SK-MEL-5 (cell line): ENCODE measurements around the gene MAML1. TPM values are rescaled to one million over a fixed set of nuclear protein-coding genes. Genes with fewer than 3 reads are reported as not detected.

Experiments used
- DNase-seq: peaks from one replicate; pipeline ENCODE4 v3.0.0-alpha.2; 2016; ENCODE audit warnings: low read depth, low spot score
- in situ Hi-C: cut with HindIII; loops from 2 replicates; pipeline ENCODE4 v1.10.0; 2016; ENCODE audit warnings: low sequenced_read_pairs, high pct_unique_total_duplicates, low pct_unique_long_range_greater_than_20kb
- total RNA-seq: library from RNA; depleted of rRNA; stranded (reverse); fragments of >200 nt; shearing (Covaris generic); gene quantifications from 2 replicates; pipeline ENCODE4 v1.2.3, GENCODE V29; 2014

Gene MAML1
- total RNA-seq, 1 experiment from 2014 or later, result 5.1 TPM

DNA sequence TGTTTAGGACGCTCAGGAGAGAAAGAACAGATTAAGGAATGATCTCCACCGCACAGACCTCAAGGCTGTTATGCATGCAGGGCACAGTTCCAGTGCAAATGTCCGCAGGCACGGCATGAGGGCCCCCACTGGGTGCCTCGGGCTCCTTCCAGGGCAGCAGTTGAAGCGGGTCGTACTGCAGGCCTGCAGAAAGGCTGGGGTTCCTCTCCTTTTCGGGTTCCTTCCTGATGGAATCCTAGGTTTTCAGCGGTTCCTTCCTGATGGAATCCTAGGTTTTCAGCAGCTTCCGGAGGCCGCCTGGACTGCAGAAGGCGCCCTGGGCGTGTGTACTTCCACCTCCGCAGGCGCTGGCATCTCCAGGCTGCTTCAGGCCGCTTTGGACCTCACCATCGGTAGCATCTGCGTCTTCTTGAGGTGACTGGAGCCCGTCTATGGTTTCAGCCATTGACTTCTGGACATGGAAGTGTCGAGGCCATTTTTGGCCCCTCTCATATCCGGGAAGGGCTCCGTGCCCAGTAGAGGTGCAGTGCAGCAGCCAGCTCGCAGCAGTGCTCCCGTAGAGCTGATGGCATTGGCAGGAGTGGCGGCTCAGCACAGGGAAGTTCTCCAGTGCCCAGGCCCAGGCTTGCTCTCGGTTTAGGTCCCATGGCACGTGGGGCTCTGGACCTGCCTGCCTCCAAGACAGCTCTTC lies 79.7 kb downstream of the MAML1 start:
- in situ Hi-C loops, result no loop called here
- DNase-seq, result no peak

DNA sequence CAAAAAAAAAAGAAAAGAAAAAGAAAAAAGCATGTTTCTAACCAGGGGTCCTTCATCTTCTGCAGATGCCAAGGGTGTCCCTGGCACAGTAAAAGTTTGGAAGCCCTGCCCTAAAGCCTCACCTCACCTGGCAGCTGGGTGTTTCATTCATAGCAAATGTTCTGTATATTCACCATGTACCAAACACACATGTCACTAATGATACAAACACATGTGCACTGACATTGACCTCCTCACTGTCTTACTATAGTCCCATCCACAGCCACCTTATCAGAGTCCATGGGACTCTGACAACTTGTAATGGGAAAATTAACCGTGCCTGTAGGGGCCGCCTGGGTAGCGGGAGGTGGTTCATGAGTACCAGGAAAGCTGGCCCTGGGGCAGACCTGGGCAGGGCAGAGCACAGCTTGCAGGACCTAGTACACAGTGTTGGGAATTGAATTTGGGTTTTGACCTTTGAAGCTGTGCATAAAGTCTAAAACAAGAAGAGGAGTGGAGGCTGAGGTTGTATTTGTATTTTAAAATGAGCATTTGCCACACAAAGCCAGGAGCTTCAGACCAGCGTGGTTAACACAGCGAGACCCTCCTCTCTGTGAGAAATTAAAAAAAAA lies 80.5 kb downstream of the MAML1 start:
- DNase-seq, result no peak
- in situ Hi-C loops, result no loop called here

DNA sequence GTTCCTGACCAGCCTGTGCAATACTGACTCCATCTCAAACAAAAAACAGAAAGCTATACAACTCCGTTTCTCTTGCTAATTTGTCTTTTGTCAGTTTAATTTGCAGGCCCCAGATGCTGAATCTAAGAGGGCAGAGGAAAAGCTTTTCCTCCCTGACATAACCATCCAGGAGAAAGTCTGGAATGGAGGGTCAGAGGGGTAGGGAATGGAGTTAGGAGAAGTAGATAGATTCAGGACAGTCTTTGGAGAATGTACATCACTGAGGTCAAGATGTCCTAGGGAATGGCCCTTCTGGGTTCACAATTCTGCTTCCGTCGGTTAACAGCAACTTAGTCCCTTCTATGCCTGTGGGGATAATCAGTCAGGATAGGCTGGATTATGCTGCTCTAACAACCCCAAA lies 81.5 kb downstream of the MAML1 start:
- no peak for DNase-seq
- in situ Hi-C loops, result no loop called here

DNA sequence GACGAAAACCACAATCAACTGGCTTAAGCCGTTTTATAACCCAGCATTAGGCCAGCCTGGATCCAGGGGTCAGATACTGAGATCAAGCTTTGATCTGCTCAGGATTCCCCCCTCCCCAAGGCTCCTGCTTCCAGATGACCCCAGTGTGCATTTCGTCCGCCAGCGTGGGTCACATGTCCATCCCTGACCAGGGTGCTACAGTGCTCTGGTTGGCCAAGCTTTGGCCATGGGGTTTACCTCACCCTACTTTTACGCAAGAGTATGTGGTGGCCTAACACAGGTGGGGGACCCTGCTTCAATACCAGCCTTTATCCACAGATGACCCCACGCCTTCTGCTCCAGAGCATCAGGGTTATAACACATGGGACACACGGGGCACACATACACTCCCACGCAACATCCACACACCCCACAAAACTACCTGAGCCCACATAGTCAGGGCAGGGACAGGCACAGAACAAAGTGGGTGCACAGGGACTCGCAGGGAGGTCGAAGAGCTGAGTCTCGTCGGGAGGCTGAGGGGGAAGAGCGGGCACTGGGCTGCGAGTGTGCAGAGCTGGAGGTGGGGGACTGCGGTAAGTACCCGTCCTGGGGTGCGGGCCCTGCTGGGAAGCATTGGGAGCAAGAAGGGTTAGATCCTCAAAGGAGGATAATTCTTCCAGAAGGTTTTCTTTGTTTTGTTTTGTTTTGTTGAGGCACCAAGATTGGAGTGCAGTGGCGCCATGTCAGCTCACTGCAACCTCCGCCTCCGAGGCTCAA lies 83.0 kb downstream of the MAML1 start:
- in situ Hi-C loops, result no loop called here
- DNase-seq, result no peak

DNA sequence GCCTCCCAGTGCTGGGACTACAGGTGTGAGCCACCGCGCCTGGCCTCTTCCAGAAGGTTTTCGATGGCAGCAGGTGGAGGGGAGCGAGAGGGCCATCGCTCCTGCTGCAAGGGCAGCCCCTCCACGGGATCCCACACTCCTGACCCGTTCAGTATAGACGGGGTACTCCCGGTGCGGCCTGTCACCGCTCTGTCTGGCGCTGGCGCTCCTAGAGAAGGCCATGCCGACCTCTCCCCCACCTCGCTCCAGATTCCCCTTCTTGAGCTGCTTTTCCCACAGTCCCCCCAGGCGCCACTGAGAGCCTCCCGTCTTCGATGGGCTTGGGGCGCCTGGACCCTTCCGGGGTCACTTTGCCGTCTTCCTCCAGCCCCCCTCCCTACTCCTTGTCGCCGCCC lies 83.8 kb downstream of the MAML1 start:
- no peak for DNase-seq
- in situ Hi-C loops, result no loop called here

DNA sequence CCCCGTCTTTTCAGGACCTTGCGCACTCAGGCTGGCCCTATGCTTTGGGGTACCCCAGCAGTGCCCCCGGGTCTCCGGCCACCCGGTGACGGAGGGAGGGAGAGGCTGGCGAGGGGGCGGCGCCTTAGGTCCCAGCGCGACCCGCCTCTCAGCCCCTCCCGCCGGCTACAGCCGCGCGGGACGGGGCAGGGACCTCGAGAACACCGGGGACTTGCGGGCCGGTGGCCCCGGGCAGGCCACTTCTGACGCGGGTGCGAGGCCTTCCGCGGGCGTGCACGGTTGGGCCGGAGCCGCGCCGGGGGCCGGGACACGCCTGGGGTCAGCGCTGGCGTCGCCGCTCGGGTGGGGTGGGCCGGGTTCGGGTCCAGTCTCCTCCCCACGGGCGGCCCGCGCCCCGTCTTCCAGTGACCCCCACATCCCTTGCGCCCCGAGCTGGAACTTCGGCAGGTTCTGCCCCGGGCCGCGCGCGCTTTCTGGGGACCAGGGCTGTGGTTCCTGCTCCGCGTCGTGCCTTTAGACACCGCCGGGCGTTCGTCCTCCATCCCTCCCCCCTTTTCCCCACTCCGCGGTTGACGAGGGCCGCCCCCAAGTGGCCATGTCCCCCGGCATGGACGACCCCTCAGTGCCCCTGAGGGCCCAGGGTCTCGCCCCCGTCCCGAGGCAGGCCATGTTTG lies 84.3 kb downstream of the MAML1 start:
- no peak for DNase-seq
- in situ Hi-C loops, result no loop called here

DNA sequence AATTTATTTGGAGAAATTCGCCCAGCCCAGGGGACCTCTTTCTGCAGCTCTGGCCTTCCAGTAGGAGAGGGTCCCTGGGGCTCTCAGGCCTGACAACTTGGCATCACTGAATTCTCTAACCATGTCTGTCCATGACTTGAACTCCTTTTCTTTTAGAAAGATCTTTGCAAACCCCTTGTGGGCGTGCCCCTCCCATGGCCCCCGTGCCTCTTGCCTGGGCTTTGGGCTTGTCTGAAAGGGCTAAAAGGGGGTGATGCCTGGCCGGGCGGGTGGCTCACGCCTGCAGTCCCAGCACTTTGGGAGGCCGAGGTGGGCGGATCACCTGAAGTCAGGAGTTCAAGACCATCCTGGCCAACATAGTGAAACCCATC lies 84.8 kb downstream of the MAML1 start:
- in situ Hi-C loops, result no loop called here
- DNase-seq, result no peak

DNA sequence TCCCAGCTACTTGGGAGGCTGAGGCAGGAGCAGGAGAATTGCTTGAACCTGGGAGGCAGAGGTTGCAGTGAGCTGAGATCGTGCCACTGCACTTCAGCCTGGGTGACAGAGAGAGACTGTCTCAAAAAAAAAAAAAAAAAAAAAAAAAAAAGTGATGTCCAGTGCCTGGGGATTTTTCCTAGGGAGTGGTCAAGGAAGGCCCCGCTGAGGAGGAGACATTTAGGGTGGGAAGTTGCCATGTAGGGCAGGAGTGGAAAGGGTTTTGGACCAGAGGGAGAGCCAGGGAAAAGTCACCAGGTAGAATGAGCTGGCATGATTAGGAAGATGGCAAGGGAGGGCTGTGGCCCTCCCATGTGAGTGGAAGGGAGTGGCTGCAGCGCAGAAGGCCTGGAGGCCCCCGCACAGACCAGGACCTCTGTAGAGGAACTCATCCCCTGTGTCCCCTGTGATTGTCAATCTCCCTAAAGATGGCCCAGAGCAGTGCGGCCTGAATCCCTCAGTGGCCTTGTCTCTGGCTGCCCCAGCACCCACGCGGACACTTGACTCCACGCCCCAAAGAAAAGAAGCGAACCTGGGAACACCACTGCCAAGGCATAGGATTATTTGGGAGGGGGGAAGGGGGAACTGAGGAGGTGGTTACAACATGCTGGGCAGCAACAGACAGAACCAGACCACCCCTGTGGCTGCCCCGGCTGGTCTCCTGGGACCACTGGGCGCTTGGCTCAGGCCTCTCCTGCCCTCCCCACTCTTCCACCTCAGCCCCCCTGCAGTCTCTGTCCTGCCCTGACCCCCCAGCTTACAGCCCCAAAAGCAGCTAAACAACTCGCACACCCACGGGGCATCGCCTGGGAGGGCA lies 85.5 kb downstream of the MAML1 start:
- in situ Hi-C loops, result no loop called here

DNA sequence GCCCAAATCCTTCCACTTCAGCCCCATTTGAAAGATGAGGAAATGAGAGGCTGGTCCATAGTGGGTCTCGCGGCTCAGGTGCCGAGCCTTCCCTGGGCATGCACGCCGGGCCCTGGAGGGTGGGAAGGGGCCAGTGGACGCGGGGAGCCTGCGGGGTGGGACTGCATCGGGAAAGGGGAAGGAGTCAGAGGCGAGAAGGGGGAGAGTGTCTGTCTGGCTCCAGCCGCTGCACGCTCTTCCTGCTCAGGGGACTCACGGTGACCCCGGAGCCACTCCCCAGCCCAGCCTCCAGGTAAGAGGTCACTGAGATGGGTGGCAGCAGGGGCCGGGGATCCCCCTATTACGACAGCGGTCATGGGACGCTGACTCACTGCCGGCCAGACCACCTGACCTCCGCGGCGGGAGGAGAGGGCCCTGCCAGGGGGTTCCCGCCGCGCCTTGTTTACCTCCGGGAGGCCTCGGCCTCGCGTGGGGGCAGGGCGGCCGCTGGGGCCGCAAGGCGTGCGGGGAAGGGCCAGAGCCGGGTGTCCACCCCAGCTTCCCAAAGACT lies 86.2 kb downstream of the MAML1 start:
- in situ Hi-C loops, result no loop called here
- peak; percentile 82 for DNase-seq

More for the DNA sequence above, 85.5 kb downstream of the MAML1 start:
- DNase-seq, result no peak

DNA sequence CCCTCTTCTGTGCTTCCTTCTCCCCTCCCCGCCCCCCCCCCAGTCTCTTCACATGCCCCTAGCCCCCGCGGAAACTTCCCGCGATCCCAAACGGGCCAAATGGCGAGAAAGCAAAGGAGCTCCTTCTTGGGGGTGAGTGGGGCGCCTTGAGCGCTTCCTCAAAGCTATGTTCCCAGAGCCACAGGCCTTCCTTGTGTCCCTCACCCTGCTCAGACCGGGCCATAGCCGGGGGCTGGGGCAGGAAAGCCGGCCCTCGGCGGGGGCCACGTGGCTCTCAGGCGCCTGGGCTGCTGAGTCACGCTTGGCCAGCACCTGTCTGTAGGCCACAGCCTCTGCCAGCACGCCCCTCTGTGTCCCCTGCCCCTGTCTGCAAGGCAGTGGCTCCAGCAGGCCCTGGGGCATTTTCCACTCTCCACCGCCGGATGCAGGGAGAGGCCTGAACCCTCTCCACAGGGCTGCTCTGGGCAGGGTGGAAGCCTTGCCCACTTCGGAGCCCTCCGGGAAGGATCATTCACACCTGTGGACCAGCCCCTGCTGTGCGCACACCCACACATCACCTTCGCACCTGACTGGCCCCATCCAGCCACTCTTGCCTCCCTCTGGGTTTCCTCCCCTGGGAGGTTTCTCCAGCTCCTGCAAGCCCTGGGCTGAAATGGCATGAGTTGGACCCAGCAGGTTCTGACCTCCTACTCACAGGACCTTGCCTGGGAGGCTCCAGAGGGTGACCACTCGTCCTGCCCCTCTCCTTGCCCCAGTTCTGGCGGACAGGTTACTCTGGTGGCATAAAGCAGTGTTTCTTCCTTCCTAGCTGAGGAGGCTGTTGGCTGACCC lies 86.9 kb downstream of the MAML1 start:
- in situ Hi-C loops, result no loop called here
- peak; percentile 68 for DNase-seq

DNA sequence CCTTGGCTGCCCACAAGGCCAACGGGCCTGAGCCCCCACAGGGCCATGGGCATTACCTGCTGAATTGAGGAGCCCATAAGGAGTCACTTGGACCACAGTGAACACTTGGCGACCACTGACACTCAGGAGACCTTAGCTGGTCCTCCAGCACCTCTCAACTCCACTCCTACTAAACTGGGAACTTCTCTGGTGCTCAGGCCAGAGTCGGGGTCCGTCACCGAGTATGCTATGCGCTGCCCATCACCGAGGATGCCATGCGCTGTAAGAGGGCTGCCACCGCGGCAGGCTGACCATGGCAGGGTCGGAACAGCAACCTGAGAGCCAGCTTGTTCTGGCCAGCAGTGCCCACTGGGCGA lies 87.5 kb downstream of the MAML1 start:
- in situ Hi-C loops, result no loop called here
- no peak for DNase-seq

DNA sequence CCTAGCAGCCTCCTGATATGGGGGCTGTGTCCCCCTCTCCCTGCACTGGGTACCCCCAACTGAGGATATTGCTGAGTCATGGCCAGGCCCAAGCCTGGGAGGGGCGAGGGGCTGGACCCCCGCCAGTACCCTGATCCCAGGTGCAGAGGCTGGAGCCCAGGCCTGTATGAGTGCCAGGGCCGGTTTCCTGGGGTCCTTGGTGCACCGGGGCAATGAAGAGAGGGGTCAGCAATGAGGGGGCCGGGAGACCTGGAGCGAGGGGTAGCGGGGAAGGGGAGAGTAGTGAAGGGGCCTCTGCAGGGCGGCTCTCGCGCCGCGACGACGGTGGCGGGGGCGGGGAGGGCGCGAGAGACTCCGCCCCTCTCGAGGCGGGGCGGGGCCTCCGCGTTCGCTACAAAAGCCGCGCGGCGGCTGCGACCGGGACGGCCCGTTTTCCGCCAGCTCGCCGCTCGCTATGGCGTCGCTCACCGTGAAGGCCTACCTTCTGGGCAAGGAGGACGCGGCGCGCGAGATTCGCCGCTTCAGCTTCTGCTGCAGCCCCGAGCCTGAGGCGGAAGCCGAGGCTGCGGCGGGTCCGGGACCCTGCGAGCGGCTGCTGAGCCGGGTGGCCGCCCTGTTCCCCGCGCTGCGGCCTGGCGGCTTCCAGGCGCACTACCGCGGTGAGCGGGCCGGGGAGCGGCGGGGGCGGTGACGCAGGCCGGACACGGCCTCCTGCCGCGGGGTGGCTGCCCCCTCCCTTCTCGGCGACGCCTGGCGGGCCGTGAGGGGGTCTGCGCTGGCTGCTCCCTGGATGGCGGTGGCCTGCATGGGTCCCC lies 88.1 kb downstream of the MAML1 start, which contains the start of gene SQSTM1:
Gene SQSTM1 (plus strand): TSS at position 423 of the 815 bp plus-strand sequence. CDS start 32 bp downstream, at position 455.
- in situ Hi-C loops, result no loop called here
- DNase-seq, result peak; percentile 71

DNA sequence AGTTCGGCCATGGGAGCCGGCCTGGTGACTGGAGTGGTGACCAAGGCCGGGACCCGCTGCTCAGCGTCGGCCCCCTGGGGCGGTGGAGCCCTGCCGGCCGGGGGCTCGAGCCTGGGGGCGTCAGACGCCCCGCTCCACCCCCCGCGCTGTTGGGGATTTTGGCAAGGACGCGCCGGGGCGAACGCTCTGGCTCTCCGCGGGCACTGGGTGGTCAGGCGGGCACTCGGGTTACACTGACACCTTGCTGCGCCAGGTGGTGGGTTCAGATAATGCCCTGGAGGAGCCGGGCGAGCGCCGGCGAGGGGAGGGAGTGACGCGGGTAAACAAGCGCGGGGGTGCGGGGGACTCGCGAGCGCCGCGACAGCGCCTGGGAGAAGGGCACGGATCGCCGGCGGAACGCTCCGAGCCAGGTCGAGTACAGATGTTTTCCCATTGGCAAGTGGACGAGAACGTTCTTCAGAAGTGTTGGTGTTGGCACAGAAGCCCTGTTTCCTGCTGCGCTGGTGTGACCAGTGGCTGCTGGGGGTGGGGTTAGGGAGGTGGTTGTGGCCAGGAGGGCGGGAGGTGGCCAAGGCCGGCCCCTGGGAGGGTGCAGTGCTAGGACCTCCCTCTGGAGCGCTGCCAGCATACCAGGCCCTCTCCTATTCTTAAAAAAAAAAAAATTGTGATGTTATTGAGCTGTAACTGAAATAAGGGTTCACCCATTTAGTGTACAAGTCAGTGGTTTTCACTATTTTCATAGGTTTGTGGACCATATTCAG lies 88.9 kb downstream of the MAML1 start:
- in situ Hi-C loops, result no loop called here
- peak; percentile 89 for DNase-seq

DNA sequence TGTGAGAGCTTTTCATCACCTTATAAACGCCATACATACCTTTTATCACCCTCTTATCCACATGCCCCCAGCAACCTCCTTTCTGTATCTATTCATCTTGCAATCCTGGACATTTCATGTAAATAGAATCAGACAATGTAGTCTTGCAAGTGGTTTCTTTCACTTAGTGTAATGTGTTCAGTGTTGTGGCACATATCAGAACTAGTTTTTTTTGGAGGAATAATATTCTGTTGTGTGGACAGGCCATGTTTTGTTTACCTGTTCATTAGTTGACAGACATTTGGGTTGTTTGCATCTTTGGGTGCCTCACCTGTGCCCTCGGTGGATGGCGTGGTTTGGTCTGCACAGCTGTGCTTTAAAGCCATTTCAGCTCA lies 89.4 kb downstream of the MAML1 start:
- DNase-seq, result no peak
- in situ Hi-C loops, result no loop called here

DNA sequence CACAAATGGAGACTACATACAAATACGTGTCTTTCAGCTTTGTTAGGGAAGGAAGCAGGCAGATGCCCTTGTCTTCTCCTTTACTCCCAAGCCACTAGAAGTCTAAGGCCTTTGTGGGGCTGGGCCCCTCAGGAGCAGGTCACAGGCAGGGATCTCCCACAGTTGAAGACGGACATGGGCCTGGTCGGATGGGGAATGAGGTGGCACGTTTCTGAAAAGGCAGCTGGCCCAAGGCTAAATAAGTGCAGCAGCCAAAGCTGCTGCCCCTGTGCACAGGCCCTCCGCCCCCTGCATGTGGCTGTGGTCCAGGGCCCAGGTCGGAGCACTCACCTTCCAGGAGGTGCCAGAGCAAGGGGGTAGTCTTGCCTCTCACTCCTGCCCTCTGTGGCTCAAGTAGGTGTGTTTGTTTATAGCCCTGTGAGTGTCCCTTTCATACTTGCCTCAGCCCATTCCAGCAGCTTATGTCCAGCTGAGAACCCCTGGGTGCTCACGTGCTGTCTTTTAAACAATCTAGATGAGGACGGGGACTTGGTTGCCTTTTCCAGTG lies 89.9 kb downstream of the MAML1 start:
- in situ Hi-C loops, result no loop called here
- no peak for DNase-seq
